IMR-90 (cell line): ENCODE results near the gene NDFIP2. TPM values are rescaled to one million over a fixed set of nuclear protein-coding genes. Genes with fewer than 3 reads are reported as not detected.

ENCODE experiments used
- ATAC-seq: fragments of 200-7000 bp; cut with Tn5 transposase; 2 replicates; pipeline ENCODE4 v1.9.1; 2020; ENCODE audit warnings: low read depth, mild to moderate bottlenecking, moderate library complexity
- BruUV-seq: library from RNA; stranded (reverse); fragments of 400-500 nt; replicated peaks from 2 replicates; lab custom pipeline; 2021; lab: Mats Ljungman, UMichigan
- CTCF ChIA-PET: fragments of 300-600 bp; formaldehyde crosslinking; extraction: SDS; loops from one replicate; lab custom pipeline; 2021; ENCODE audit warnings: antibody characterized with exemption; lab: Yijun Ruan, JAX
- POLR2A ChIA-PET: fragments of 300-600 bp; sonication (Branson Sonifier 250); formaldehyde crosslinking; loops from one replicate; lab custom pipeline; 2022; ENCODE audit warnings: antibody characterized with exemption; ENCODE audit not compliant: unreplicated experiment; lab: Charles Lee
- DNase-seq: peaks from one replicate; pipeline ENCODE4 v3.0.0; 2013
- H2AFZ ChIP-seq: replicated peaks from 2 replicates; pipeline ENCODE3; 2013; ENCODE audit warnings: low read length, mild to moderate bottlenecking; ENCODE audit not compliant: poor library complexity
- H2AK5ac ChIP-seq: 2 replicates; pipeline ENCODE4 v1.6.1; 2013; ENCODE audit warnings: low read depth, low read length, inconsistent platforms
- H2AK9ac ChIP-seq: replicated peaks from 2 replicates; pipeline ENCODE3; 2013; ENCODE audit warnings: mild to moderate bottlenecking, low read depth, low read length, moderate library complexity; ENCODE audit not compliant: poor library complexity
- H2BK120ac ChIP-seq: 2 replicates; pipeline ENCODE4 v1.6.1; 2013; ENCODE audit warnings: low read depth, low read length, inconsistent platforms
- H2BK15ac ChIP-seq: 3 replicates; pipeline ENCODE4 v1.6.1; 2013; ENCODE audit warnings: low read depth, low read length, inconsistent platforms
- H2BK20ac ChIP-seq: 2 replicates; pipeline ENCODE4 v1.6.1; 2013; ENCODE audit warnings: low read depth, mild to moderate bottlenecking, inconsistent platforms, low read length, moderate library complexity
- H2BK5ac ChIP-seq: 2 replicates; pipeline ENCODE4 v1.6.1; 2013; ENCODE audit warnings: mild to moderate bottlenecking, low read depth, low read length, inconsistent platforms; ENCODE audit not compliant: poor library complexity, severe bottlenecking
- H3K14ac ChIP-seq: replicated peaks from 2 replicates; pipeline ENCODE4 v1.6.1; 2013; ENCODE audit warnings: low read depth, low read length, inconsistent platforms
- H3K18ac ChIP-seq: 2 replicates; pipeline ENCODE4 v1.6.1; 2013; ENCODE audit warnings: low read depth, low read length, control low read depth
- H3K23ac ChIP-seq: 2 replicates; pipeline ENCODE4 v1.6.1; 2013; ENCODE audit warnings: low read depth, low read length, inconsistent platforms
- H3K27ac ChIP-seq: 2 replicates; pipeline ENCODE4 v1.5.1; 2013; ENCODE audit warnings: mild to moderate bottlenecking, control low read depth, low read length; ENCODE audit not compliant: insufficient read depth
- H3K27me3 ChIP-seq: 2 replicates; pipeline ENCODE4 v1.6.1; 2013; ENCODE audit warnings: low read length; ENCODE audit not compliant: control insufficient read depth, insufficient read depth
- H3K36me3 ChIP-seq: 2 replicates; pipeline ENCODE4 v1.6.1; 2013; ENCODE audit warnings: low read length, mixed read lengths; ENCODE audit not compliant: control insufficient read depth, insufficient read depth
- H3K4ac ChIP-seq: 2 replicates; pipeline ENCODE4 v1.6.1; 2013; ENCODE audit warnings: low read depth, low read length, inconsistent platforms
- H3K4me1 ChIP-seq: 2 replicates; pipeline ENCODE4 v1.6.1; 2013; ENCODE audit warnings: low read length, mixed read lengths; ENCODE audit not compliant: control insufficient read depth, insufficient read depth
- H3K4me2 ChIP-seq: 2 replicates; pipeline ENCODE4 v1.6.1; 2013; ENCODE audit warnings: low read depth, mild to moderate bottlenecking, control low read depth, low read length, moderate library complexity
- H3K4me3 ChIP-seq: 2 replicates; pipeline ENCODE4 v1.5.1; 2013; ENCODE audit warnings: low read depth, mild to moderate bottlenecking, control low read depth, low read length, moderate library complexity; ENCODE audit not compliant: insufficient read depth
- H3K56ac ChIP-seq: 2 replicates; pipeline ENCODE4 v1.6.1; 2013; ENCODE audit warnings: low read length, inconsistent platforms; ENCODE audit not compliant: insufficient read depth; ENCODE audit errors: extremely low read depth
- H3K79me1 ChIP-seq, 2 experiments: 2 replicates each; pipeline ENCODE4 v1.6.1; 2013; ENCODE audit warnings: low read length in 2 of 2, inconsistent platforms in 1 of 2, low read depth in 1 of 2
- H3K9ac ChIP-seq: 2 replicates; pipeline ENCODE4 v1.6.1; 2013; ENCODE audit warnings: low read depth, low read length, control low read depth
- H3K9me1 ChIP-seq: 2 replicates; pipeline ENCODE4 v1.6.1; 2013; ENCODE audit warnings: low read length, inconsistent platforms; ENCODE audit not compliant: insufficient read depth
- H3K9me3 ChIP-seq: 2 replicates; pipeline ENCODE4 v1.6.1; 2013; ENCODE audit warnings: low read length; ENCODE audit not compliant: control insufficient read depth, insufficient read depth
- H4K20me1 ChIP-seq: 2 replicates; pipeline ENCODE4 v1.6.1; 2013; ENCODE audit warnings: low read length, inconsistent platforms; ENCODE audit not compliant: insufficient read depth
- H4K5ac ChIP-seq: 2 replicates; pipeline ENCODE4 v1.6.1; 2013; ENCODE audit warnings: mild to moderate bottlenecking, low read depth, low read length, control low read depth
- H4K8ac ChIP-seq, 2 experiments: 2 replicates each; pipeline ENCODE4 v1.6.1; 2013; ENCODE audit warnings: low read depth in 2 of 2, low read length in 2 of 2, control low read depth in 1 of 2, inconsistent platforms in 1 of 2
- H4K91ac ChIP-seq: 2 replicates; pipeline ENCODE4 v1.6.1; 2013; ENCODE audit warnings: low read depth, low read length, inconsistent platforms; ENCODE audit not compliant: insufficient read depth
- BHLHE40 ChIP-seq: fragments of 150-350 bp; IDR thresholded peaks from 2 replicates; pipeline ENCODE4 v1.6.1; 2016; ENCODE audit warnings: mild to moderate bottlenecking, low read depth, low read length
- CEBPB ChIP-seq: IDR thresholded peaks from 2 replicates; pipeline ENCODE4 v1.6.1; 2012; ENCODE audit warnings: low read depth, low read length, improper control_type of control experiment
- NFE2L2 ChIP-seq: fragments of 150-350 bp; IDR thresholded peaks from 2 replicates; pipeline ENCODE4 v1.6.1; 2016; ENCODE audit warnings: low read depth, mild to moderate bottlenecking, low read length
- POLR2A ChIP-seq: IDR thresholded peaks from 2 replicates; pipeline ENCODE4 v1.6.1; 2012; ENCODE audit warnings: mild to moderate bottlenecking, low read depth, low read length
- RCOR1 ChIP-seq: IDR thresholded peaks from 2 replicates; pipeline ENCODE4 v1.6.1; 2012; ENCODE audit warnings: mild to moderate bottlenecking, low read length, improper control_type of control experiment; ENCODE audit not compliant: insufficient replicate concordance
- SMC3 ChIP-seq: fragments of 150-350 bp; IDR thresholded peaks from 2 replicates; pipeline ENCODE4 v1.6.1; 2016; ENCODE audit warnings: low read depth, mild to moderate bottlenecking, antibody characterized with exemption, low read length, moderate library complexity
- WGBS, 2 experiments: methylation state at CpG; one replicate each; pipeline versions ENCODE4 v1.1.5 to v1.1.7; 2013; ENCODE audit warnings: missing lambda C conversion rate in 2 of 2; ENCODE audit not compliant: insufficient read length in 1 of 2; ENCODE audit errors: extremely low coverage in 2 of 2; 5-methylcytosine and 5-hydroxymethylcytosine counted together
- dilution Hi-C: fragments of 300-500 bp; cut with HindIII; formaldehyde crosslinking; loops from one replicate; pipeline ENCODE4 v1.14.3; 2018; ENCODE audit warnings: low sequenced_read_pairs; ENCODE audit not compliant: unreplicated experiment
- in situ Hi-C: fragments of 300-500 bp; cut with MboI; formaldehyde crosslinking; loops from 3 replicates; pipeline ENCODE4 v1.14.3; 2019; ENCODE audit warnings: low sequenced_read_pairs, inconsistent platforms, mixed read lengths
- intact Hi-C: fragments of 100-400 bp; cut with micrococcal nuclease; formaldehyde crosslinking; loops from 2 replicates; pipeline ENCODE4 v1.10.0; 2022
- polyA plus RNA-seq, 3 experiments: library from polyadenylated mRNA; depleted of rRNA; stranded (reverse); fragments of >200 nt; gene quantifications; 2 replicates each; pipeline ENCODE4 v1.2.3, GENCODE V29; 2012; ENCODE audit warnings: low replicate concordance in 1 of 3
- total RNA-seq: library from RNA; depleted of rRNA; stranded (reverse); fragments of >200 nt; gene quantifications from 2 replicates; pipeline ENCODE4 v1.2.3, GENCODE V29; 2012
- TF ChIP-seq, protein P1 (sequence below): fragments of 150-350 bp; IDR thresholded peaks from 2 replicates; pipeline ENCODE4 v1.6.1; 2016; ENCODE audit warnings: low read depth, mild to moderate bottlenecking, low read length, moderate library complexity, borderline replicate concordance

NDFIP2 gene
- total and polyA plus RNA-seq, 2 of the 4 experiments (the other 2 are of a cell fraction): 23.8 to 25.8 TPM

DNA sequence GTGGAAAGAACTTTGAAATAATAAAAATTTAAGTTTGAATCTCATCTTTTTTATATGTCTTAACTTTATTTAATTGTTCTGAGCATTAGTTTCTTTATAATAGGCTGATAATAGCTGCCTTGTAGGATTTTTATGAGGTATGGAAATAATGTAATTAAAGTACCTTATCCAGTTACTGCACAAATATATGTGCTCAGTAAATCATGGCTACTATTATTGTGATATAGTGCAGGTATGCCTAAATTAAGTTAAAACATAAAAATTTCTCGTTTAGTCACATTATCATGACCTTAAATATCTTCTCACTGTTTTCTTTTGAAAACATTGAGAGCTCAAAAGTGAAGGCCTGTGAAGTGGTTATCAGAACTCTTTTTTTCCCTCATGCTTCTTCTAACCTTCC lies 62.9 kb downstream of the NDFIP2 start:
- POLR2A ChIA-PET: no interaction called here
- H2BK5ac ChIP-seq: no peak overlapping the region
- dilution Hi-C loops: loop anchor here (25.0 kb wide), 1 partner anchor 107 kb away; no protein-coding TSS in a partner anchor

More for the DNA sequence above, 62.9 kb downstream of the NDFIP2 start:
- H2AFZ ChIP-seq: no peak overlapping the region
- H3K23ac ChIP-seq: no peak overlapping the region
- H3K79me1 ChIP-seq: no peaks in the 10 kb centered on the region
- no CpG with 5 or more reads among the region's 1 CpG for WGBS, 2 experiments
- no peaks in the 10 kb centered on the region for H3K9me1 ChIP-seq
- no peaks in the 10 kb centered on the region for H4K20me1 ChIP-seq
- no peak overlapping the region for H3K4me2 ChIP-seq
- no peak for ATAC-seq
- intact Hi-C loops (loop anchor here (10.0 kb wide), 1 partner anchor 231 kb away; no protein-coding TSS in a partner anchor), in situ Hi-C loops (loop anchor here (5.0 kb wide), 1 partner anchor 117 kb away; no protein-coding TSS in a partner anchor)
- H3K4me3 ChIP-seq: no peak overlapping the region
- H3K9me3 ChIP-seq: no peaks in the 10 kb centered on the region
- H2BK120ac ChIP-seq: no peak overlapping the region
- no peak overlapping the region for H3K4ac ChIP-seq
- H2AK9ac ChIP-seq: no peak overlapping the region
- H3K18ac ChIP-seq: no peak overlapping the region
- TF ChIP-seq RCOR1 (no peak), NFE2L2 (no peak), CEBPB (no peak), POLR2A (no peak), BHLHE40 (no peak), SMC3 (no peak)
- TF ChIP-seq, protein P1, sequence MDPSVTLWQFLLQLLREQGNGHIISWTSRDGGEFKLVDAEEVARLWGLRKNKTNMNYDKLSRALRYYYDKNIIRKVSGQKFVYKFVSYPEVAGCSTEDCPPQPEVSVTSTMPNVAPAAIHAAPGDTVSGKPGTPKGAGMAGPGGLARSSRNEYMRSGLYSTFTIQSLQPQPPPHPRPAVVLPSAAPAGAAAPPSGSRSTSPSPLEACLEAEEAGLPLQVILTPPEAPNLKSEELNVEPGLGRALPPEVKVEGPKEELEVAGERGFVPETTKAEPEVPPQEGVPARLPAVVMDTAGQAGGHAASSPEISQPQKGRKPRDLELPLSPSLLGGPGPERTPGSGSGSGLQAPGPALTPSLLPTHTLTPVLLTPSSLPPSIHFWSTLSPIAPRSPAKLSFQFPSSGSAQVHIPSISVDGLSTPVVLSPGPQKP: no peak
- CTCF ChIA-PET: interaction anchor here (2.9 kb wide), 1 partner anchor 120 kb away, joined by 22 read pairs; no protein-coding TSS in a partner anchor
- H3K36me3 ChIP-seq: no peaks in the 10 kb centered on the region
- H2BK15ac ChIP-seq: no peak overlapping the region
- no peak overlapping the region for H2BK20ac ChIP-seq
- no peak for DNase-seq
- no peak overlapping the region for H4K91ac ChIP-seq
- no peak overlapping the region for H3K9ac ChIP-seq
- no peak overlapping the region for H2AK5ac ChIP-seq
- no peaks in the 10 kb centered on the region for H3K27me3 ChIP-seq
- no peak overlapping the region for H4K8ac ChIP-seq
- no peak overlapping the region for H4K5ac ChIP-seq
- BruUV-seq: no TSS peak
- no peak overlapping the region for H3K27ac ChIP-seq
- H3K4me1 ChIP-seq: no peaks in the 10 kb centered on the region
- no peak overlapping the region for H3K14ac ChIP-seq
- no peak overlapping the region for H3K56ac ChIP-seq
